K562 (cell line): ENCODE measurements around the gene DOLPP1. TPM values are rescaled to one million over a fixed set of nuclear protein-coding genes. Genes with fewer than 3 reads are reported as not detected.
A peak's percentile ranks its signal among the peaks of the same experiment; 100 is the strongest.

Source experiments
- CXXC5 ChIP-seq: fragments of 250-450 bp; sonication (Bioruptor Pico); IDR thresholded peaks from 2 replicates; pipeline ENCODE4 v1.8.0; 2022; ENCODE audit warnings: inconsistent platforms, mild to moderate bottlenecking, moderate library complexity
- EP300 ChIP-seq: IDR thresholded peaks from 2 replicates; pipeline ENCODE4 v1.6.1; 2012; ENCODE audit warnings: low read length, improper control_type of control experiment
- FOXP1 ChIP-seq: sonication (generic); formaldehyde crosslinking; IDR thresholded peaks from 2 replicates; pipeline ENCODE4 v1.8.0; 2022; ENCODE audit warnings: mild to moderate bottlenecking, missing genetic modification reagents
- HDAC1 ChIP-seq, 2 experiments: fragments of 450-650 bp; IDR thresholded peaks; 2 replicates each; pipeline ENCODE4 v1.6.1; 2016 to 2017; ENCODE audit warnings: inconsistent platforms in 1 of 2, mild to moderate bottlenecking in 1 of 2, moderate library complexity in 1 of 2
- JUND ChIP-seq, 2 experiments: IDR thresholded peaks; 2 replicates in 1 of 2; 3 replicates in 1 of 2; pipeline ENCODE4 v1.6.1; 2011; ENCODE audit warnings: borderline replicate concordance in 2 of 2, low read depth in 2 of 2, low read length in 2 of 2, improper control_type of control experiment in 1 of 2, missing biosample characterization in 1 of 2, missing genetic modification characterization in 1 of 2, missing genetic modification reagents in 1 of 2
- KDM1A ChIP-seq, 2 experiments: fragments of 450-650 bp; IDR thresholded peaks; 2 replicates each; pipeline ENCODE4 v1.6.1; 2016; ENCODE audit warnings: mild to moderate bottlenecking in 2 of 2
- L3MBTL2 ChIP-seq: fragments of 450-650 bp; IDR thresholded peaks from 2 replicates; pipeline ENCODE4 v1.6.1; 2016; ENCODE audit warnings: mild to moderate bottlenecking, moderate library complexity
- OTX1 ChIP-seq: fragments of 450-650 bp; formaldehyde crosslinking; IDR thresholded peaks from 2 replicates; pipeline ENCODE4 v1.4.0; 2022; ENCODE audit warnings: mild to moderate bottlenecking
- RBBP5 ChIP-seq: fragments of 200-600 bp; sonication (generic); IDR thresholded peaks from 2 replicates; pipeline ENCODE4 v1.6.1; 2012; ENCODE audit warnings: borderline replicate concordance, mild to moderate bottlenecking, low read length, control low read depth, inconsistent platforms; ENCODE audit not compliant: insufficient read depth, poor library complexity, severe bottlenecking
- TAF15 ChIP-seq: fragments of 200-400 bp; formaldehyde crosslinking; IDR thresholded peaks from 2 replicates; pipeline ENCODE4 v1.6.1; 2017; ENCODE audit warnings: mild to moderate bottlenecking, low read depth, low read length, moderate library complexity
- TEAD4 ChIP-seq, 2 experiments: sonication (generic) in 1 of 2; formaldehyde crosslinking in 1 of 2; IDR thresholded peaks; 2 replicates each; pipeline versions ENCODE4 v1.6.1 to v1.8.0; 2012 to 2022; ENCODE audit warnings: borderline replicate concordance in 1 of 2, inconsistent platforms in 1 of 2, low read length in 1 of 2, mild to moderate bottlenecking in 1 of 2, missing genetic modification reagents in 1 of 2
- ZNF282 ChIP-seq: sonication (generic); formaldehyde crosslinking; IDR thresholded peaks from 2 replicates; pipeline ENCODE4 v1.8.1; 2023; ENCODE audit warnings: missing genetic modification reagents
- polyA plus RNA-seq, 8 experiments: library from polyadenylated mRNA; depleted of rRNA in 4 of 8; stranded (reverse) in 5 of 8; unstranded in 3 of 8; fragments of >200 nt; fragmentation: Nextera tagmentation in 2 of 8; fragmentation: Illumina TruSeq in 1 of 8; extraction: Ambion mirVana in 2 of 8; extraction: Trizol in 1 of 8; gene quantifications; 2 replicates each; pipeline versions ENCODE4 v1.2.1 to v1.2.3, GENCODE V29; 2011 to 2014; ENCODE audit warnings: inconsistent platforms in 1 of 8, missing spikeins in 1 of 8
- total RNA-seq, 7 experiments: library from RNA; depleted of rRNA in 6 of 7; stranded (reverse); fragments of >200 nt in 6 of 7; fragmentation: Illumina TruSeq in 2 of 7; extraction: Trizol in 2 of 7; gene quantifications; 2 replicates each; pipeline versions ENCODE4 v1.2.1 to v1.2.3, GENCODE V29; 2011 to 2021; ENCODE audit warnings: low replicate concordance in 1 of 7
- TF ChIP-seq, protein P1 (sequence below), 2 experiments: IDR thresholded peaks; 2 replicates each; pipeline ENCODE4 v1.6.1; 2012; ENCODE audit warnings: improper control_type of control experiment in 2 of 2, low read depth in 2 of 2, low read length in 2 of 2, borderline replicate concordance in 1 of 2
- TF ChIP-seq, protein P2 (sequence below): sonication (generic); formaldehyde crosslinking; IDR thresholded peaks from 2 replicates; pipeline ENCODE4 v1.8.0; 2022; ENCODE audit warnings: mild to moderate bottlenecking, missing genetic modification reagents
- TF ChIP-seq, protein P3 (sequence below), 2 experiments: fragments of 450-650 bp; conservative IDR thresholded peaks; 2 replicates each; pipeline ENCODE4 v1.6.1; 2017; ENCODE audit warnings: mild to moderate bottlenecking in 2 of 2, moderate library complexity in 2 of 2
- TF ChIP-seq, protein P4 (sequence below): sonication (generic); formaldehyde crosslinking; IDR thresholded peaks from 2 replicates; pipeline ENCODE4 v1.8.0; 2022; ENCODE audit warnings: mild to moderate bottlenecking, missing genetic modification reagents

DOLPP1 gene
- total and polyA plus RNA-seq, 9 of the 15 experiments (the other 6 are each of a cell fraction or from before 2014, with no cell fraction given): 3.0 to 39.8 (median 30.5) TPM

DNA sequence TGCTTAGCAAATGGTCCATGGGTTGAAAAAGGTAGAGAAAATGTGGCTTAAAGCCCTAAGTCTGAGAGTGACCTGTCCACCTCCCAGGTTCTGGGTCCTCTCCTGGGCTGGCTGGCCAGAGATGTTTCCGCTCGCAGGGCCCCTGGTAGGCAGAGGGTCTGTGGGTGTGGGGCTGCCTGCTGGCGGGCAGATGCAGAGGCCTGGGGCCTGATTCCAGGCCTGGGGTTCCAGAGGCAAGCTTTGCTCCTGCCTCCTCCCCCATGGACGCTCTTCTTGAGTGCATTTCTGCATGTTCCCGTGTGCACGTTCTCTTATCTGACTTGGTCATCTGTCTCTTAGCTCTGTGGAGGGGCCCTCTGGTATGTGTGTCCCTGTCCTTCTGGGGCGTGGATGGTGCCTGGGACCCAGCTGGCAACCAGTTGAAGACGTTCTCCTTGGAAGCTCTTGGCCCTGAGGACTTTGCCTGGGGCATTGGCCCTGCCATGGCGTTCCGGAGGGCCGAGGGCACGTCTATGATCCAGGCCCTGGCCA, 40.7 kb upstream of the DOLPP1 start (continued):
- TF ChIP-seq, protein P1, sequence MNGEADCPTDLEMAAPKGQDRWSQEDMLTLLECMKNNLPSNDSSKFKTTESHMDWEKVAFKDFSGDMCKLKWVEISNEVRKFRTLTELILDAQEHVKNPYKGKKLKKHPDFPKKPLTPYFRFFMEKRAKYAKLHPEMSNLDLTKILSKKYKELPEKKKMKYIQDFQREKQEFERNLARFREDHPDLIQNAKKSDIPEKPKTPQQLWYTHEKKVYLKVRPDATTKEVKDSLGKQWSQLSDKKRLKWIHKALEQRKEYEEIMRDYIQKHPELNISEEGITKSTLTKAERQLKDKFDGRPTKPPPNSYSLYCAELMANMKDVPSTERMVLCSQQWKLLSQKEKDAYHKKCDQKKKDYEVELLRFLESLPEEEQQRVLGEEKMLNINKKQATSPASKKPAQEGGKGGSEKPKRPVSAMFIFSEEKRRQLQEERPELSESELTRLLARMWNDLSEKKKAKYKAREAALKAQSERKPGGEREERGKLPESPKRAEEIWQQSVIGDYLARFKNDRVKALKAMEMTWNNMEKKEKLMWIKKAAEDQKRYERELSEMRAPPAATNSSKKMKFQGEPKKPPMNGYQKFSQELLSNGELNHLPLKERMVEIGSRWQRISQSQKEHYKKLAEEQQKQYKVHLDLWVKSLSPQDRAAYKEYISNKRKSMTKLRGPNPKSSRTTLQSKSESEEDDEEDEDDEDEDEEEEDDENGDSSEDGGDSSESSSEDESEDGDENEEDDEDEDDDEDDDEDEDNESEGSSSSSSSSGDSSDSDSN (IDR thresholded peaks at IDR 0.05; ENCODE audit: borderline replicate concordance in 1 of 2, low read depth in 2 of 2, low read length in 2 of 2): 0 out of 4 replicates have a peak, but pooled peaks of 1 of the 2 experiments have one; percentile 47
- TF ChIP-seq CXXC5 (CRISPR knock-in tag) (peak; percentile 89), ZNF282 (CRISPR knock-in tag) (no peak), L3MBTL2 (peak; percentile 44), TEAD4 (IDR thresholded peaks at IDR 0.05; ENCODE audit: low read length) (peak; percentile 73), TEAD4 (CRISPR knock-in tag; IDR thresholded peaks at IDR 0.05; ENCODE audit: borderline replicate concordance) (no peak), HDAC1 (IDR thresholded peaks at IDR 0.05) (peak in 1 of 2 experiments; percentile 45; a peak in 1 of 4 replicates), EP300 (peak; percentile 31; the same call in 1 of the 2 replicates), JUND (IDR thresholded peaks at IDR 0.05; ENCODE audit: borderline replicate concordance, low read depth, low read length) (no peak), JUND (tag; IDR thresholded peaks at IDR 0.05; ENCODE audit: borderline replicate concordance, low read depth, low read length) (peak; percentile 36; the same call in 1 of the 3 replicates), KDM1A (IDR thresholded peaks at IDR 0.05) (0 out of 4 replicates have a peak, but pooled peaks of 1 of the 2 experiments have one; percentile 1), TAF15 (no peak), FOXP1 (CRISPR knock-in tag) (no peak), OTX1 (CRISPR knock-in tag) (no peak), RBBP5 (peak; percentile 83)
- TF ChIP-seq, protein P2, sequence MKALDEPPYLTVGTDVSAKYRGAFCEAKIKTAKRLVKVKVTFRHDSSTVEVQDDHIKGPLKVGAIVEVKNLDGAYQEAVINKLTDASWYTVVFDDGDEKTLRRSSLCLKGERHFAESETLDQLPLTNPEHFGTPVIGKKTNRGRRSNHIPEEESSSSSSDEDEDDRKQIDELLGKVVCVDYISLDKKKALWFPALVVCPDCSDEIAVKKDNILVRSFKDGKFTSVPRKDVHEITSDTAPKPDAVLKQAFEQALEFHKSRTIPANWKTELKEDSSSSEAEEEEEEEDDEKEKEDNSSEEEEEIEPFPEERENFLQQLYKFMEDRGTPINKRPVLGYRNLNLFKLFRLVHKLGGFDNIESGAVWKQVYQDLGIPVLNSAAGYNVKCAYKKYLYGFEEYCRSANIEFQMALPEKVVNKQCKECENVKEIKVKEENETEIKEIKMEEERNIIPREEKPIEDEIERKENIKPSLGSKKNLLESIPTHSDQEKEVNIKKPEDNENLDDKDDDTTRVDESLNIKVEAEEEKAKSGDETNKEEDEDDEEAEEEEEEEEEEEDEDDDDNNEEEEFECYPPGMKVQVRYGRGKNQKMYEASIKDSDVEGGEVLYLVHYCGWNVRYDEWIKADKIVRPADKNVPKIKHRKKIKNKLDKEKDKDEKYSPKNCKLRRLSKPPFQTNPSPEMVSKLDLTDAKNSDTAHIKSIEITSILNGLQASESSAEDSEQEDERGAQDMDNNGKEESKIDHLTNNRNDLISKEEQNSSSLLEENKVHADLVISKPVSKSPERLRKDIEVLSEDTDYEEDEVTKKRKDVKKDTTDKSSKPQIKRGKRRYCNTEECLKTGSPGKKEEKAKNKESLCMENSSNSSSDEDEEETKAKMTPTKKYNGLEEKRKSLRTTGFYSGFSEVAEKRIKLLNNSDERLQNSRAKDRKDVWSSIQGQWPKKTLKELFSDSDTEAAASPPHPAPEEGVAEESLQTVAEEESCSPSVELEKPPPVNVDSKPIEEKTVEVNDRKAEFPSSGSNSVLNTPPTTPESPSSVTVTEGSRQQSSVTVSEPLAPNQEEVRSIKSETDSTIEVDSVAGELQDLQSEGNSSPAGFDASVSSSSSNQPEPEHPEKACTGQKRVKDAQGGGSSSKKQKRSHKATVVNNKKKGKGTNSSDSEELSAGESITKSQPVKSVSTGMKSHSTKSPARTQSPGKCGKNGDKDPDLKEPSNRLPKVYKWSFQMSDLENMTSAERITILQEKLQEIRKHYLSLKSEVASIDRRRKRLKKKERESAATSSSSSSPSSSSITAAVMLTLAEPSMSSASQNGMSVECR (CRISPR knock-in tag): no peak
- TF ChIP-seq, protein P3, sequence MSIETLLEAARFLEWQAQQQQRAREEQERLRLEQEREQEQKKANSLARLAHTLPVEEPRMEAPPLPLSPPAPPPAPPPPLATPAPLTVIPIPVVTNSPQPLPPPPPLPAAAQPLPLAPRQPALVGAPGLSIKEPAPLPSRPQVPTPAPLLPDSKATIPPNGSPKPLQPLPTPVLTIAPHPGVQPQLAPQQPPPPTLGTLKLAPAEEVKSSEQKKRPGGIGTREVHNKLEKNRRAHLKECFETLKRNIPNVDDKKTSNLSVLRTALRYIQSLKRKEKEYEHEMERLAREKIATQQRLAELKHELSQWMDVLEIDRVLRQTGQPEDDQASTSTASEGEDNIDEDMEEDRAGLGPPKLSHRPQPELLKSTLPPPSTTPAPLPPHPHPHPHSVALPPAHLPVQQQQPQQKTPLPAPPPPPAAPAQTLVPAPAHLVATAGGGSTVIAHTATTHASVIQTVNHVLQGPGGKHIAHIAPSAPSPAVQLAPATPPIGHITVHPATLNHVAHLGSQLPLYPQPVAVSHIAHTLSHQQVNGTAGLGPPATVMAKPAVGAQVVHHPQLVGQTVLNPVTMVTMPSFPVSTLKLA (conservative IDR thresholded peaks at IDR 0.05): peak in 1 of 2 experiments; percentile 42; a peak in 1 of 4 replicates
- TF ChIP-seq, protein P4, sequence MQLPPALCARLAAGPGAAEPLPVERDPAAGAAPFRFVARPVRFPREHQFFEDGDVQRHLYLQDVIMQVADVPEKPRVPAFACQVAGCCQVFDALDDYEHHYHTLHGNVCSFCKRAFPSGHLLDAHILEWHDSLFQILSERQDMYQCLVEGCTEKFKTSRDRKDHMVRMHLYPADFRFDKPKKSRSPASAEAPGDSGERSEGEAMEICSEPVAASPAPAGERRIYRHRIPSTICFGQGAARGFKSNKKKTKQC: no peak
